ENCODE data around the gene CARD6.
"Not testable (repeated sequence)": the region's sequence is repeated elsewhere in the genome, so short reads cannot be mapped to it uniquely, and the experiment has no call there.

CARD6 gene, protein sequence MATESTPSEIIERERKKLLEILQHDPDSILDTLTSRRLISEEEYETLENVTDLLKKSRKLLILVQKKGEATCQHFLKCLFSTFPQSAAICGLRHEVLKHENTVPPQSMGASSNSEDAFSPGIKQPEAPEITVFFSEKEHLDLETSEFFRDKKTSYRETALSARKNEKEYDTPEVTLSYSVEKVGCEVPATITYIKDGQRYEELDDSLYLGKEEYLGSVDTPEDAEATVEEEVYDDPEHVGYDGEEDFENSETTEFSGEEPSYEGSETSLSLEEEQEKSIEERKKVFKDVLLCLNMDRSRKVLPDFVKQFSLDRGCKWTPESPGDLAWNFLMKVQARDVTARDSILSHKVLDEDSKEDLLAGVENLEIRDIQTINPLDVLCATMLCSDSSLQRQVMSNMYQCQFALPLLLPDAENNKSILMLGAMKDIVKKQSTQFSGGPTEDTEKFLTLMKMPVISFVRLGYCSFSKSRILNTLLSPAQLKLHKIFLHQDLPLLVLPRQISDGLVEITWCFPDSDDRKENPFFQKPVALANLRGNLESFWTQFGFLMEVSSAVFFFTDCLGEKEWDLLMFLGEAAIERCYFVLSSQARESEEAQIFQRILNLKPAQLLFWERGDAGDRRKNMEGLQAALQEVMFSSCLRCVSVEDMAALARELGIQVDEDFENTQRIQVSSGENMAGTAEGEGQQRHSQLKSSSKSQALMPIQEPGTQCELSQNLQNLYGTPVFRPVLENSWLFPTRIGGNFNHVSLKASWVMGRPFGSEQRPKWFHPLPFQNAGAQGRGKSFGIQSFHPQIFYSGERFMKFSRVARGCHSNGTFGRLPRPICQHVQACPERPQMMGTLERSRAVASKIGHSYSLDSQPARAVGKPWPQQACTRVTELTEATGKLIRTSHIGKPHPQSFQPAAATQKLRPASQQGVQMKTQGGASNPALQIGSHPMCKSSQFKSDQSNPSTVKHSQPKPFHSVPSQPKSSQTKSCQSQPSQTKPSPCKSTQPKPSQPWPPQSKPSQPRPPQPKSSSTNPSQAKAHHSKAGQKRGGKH

DNA sequence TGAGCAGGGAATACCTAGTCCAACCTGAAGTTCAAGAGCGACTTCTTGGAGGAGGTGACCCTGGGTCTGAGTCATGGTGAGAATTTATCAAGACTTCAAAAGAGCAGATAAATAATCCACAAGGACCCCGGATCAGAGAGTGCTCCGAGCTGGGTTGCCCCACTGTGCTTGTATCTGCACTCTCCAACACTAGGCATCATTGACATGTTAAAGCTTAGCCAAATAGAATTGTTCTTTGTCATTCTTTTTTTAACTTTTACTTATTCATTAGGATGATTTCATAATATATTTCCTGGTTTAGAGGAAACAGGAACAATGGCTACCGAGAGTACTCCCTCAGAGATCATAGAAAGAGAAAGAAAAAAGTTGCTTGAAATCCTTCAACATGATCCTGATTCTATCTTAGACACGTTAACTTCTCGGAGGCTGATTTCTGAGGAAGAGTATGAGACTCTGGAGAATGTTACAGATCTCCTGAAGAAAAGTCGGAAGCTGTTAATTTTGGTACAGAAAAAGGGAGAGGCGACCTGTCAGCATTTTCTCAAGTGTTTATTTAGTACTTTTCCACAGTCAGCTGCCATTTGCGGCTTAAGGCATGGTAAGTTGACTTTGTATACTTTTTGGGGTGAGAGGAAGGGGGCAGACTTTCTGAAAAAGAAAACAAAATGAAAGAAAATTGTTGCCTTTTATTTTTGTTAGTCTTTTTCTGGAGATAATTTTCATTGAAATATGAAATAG, at the start of gene CARD6:
TSS of gene CARD6 (plus strand) at position 300 of the 738 bp plus-strand sequence. CDS start at position 316, 16 bp downstream.
- peak within 1 kb of the TSS; percentile 26 for H3K4me3 ChIP-seq (ENCODE audit: control insufficient read depth, low read depth, low read length)
- DNase-seq (ENCODE audit: low read depth), result no peak
- TF ChIP-seq, protein P1, sequence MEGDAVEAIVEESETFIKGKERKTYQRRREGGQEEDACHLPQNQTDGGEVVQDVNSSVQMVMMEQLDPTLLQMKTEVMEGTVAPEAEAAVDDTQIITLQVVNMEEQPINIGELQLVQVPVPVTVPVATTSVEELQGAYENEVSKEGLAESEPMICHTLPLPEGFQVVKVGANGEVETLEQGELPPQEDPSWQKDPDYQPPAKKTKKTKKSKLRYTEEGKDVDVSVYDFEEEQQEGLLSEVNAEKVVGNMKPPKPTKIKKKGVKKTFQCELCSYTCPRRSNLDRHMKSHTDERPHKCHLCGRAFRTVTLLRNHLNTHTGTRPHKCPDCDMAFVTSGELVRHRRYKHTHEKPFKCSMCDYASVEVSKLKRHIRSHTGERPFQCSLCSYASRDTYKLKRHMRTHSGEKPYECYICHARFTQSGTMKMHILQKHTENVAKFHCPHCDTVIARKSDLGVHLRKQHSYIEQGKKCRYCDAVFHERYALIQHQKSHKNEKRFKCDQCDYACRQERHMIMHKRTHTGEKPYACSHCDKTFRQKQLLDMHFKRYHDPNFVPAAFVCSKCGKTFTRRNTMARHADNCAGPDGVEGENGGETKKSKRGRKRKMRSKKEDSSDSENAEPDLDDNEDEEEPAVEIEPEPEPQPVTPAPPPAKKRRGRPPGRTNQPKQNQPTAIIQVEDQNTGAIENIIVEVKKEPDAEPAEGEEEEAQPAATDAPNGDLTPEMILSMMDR (IDR thresholded peaks at IDR 0.05; ENCODE audit: control insufficient read depth, insufficient read depth, low read depth, low read length, missing control alignments), result no peak

DNA sequence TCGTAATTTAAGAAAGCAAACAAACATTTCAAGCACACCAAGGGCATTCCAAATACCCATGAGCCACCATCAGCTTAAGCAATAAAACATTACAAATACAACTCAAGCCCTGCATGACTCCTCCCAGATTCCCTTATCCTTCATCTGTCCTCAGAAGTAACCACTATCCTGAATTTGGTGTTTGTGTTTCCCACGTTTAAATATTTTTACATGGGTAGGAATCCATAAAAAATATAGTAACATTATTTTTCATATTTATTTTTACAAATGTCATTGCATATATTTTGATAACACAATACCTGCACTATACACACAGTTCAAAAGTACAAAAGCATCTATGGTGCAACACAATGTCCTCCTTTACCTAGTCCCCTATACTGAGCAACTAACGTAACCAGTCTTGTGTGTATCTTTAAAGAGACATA, 49.4 kb upstream of the CARD6 start:
- no peak overlapping the region for H3K4me3 ChIP-seq (ENCODE audit: control insufficient read depth, low read depth, low read length)
- TF ChIP-seq, protein P1 (IDR thresholded peaks at IDR 0.05; ENCODE audit: control insufficient read depth, insufficient read depth, low read depth, low read length, missing control alignments), result no peak
- no peak for DNase-seq (ENCODE audit: low read depth)

DNA sequence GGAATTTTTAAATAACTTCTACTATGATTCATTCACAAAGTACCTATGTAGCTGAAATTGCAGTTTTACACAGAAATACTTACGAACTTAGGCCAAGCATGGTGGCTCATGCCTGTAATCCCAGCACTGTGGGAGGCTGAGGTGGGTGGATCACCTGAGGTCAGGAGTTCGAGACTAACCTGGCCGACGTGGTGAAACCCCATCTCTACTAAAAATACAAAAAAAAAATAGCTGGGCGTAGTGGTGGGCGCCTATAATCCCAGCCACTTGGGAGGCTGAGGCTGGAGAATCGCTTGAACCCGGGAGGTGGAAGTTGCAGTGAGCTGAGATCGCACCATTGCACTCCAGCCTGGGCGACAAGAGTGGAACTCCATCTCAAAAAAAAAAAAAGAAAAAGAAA, 48.5 kb upstream of the CARD6 start:
- H3K4me3 ChIP-seq (ENCODE audit: control insufficient read depth, low read depth, low read length); DNase-seq (ENCODE audit: low read depth): not testable (repeated sequence)

DNA sequence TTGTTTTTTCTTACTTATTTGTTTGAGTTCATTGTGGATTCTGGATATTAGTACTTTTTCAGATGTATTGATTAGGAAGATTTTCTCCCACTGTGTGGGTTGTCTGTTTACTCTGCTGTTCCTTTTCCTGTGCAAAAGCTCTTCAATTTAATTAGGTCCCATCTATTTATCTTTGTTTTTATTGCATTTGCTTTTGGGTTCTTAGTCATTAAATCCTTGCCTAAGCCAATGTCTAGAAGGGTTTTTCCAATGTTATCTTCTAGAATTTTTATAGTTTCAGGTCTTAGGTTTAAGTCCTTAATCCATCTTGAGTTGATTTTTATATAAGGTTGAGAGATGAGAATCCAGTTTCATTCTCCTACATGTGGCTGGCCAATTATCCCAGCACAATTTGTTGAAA, 46.8 kb upstream of the CARD6 start:
- DNase-seq (ENCODE audit: low read depth); H3K4me3 ChIP-seq (ENCODE audit: control insufficient read depth, low read depth, low read length): not testable (repeated sequence)

DNA sequence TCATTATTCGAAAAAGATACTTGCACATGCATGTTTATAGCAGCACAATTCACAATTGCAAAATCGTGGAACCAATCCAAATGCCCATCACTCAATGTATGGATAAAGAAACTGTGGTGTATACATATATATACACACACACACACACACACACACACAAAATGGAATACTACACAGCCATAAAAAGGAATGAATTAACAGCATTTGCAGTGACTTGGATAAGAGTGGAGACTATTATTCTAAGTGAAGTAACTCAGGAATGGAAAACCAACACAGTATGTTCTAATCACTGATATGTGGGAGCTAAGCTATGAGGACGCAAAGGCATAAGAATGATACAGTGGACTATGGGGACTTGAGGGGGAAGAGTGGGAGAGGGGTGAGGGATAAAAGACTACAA, 46.3 kb upstream of the CARD6 start:
- not testable (repeated sequence) for DNase-seq (ENCODE audit: low read depth); H3K4me3 ChIP-seq (ENCODE audit: control insufficient read depth, low read depth, low read length)

DNA sequence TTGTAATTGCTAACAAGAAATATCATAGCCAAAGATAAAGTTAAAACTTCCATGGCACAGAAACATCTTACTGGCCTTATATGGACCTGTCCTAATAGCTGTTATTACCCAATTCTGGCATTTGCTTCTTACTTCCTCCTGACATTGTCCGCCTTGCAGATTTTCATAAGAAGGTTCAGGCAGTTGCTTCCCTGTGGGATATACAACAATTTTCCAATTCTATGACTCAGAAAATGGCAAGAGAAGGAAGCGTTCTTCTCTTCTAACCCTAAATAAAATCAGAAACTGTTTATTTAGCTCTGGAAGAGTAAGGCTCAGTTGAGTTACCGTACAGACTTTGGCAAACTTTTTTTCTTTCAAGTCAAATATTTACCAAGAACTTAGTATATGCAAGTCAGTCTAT, 44.7 kb upstream of the CARD6 start:
- TF ChIP-seq, protein P1 (IDR thresholded peaks at IDR 0.05; ENCODE audit: control insufficient read depth, insufficient read depth, low read depth, low read length, missing control alignments), result no peak
- peak overlapping the region; percentile 95; the same call in 1 of the 2 replicates for H3K4me3 ChIP-seq (ENCODE audit: control insufficient read depth, low read depth, low read length)
- DNase-seq (ENCODE audit: low read depth), result no peak

DNA sequence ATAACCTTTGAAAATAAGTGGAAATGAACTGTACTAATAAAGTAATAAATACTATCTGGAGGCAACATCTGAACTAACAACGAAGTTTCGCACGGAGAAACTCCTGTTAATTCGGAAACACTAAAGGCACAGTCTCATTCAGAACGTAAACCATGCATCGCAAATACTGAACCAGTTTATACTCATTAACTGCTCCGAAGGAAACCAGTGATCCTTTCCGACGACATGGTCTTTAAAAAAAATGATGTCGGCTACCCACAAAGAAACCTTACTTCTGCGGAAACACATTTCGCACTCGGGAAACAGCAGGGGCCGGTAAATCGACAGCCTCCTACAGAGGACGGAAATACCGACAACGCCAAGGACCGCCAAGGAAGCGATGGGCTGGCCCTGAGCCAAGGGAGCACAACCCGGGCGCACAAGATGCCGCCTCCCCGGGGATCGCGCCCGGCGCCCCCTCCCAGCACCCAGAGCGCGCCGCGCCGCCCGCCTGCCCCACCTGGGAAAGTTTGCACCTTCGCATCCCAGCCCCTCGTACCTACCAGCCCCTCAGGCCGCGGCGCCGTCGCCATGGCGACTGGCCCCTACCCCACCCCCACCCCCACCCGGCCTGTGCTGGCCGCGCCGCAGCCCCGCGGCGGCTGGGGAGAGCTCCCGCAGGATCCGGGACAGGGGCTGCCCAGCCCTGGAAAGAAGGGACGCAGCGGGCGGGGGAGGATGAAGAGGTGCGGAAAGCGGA, 43.7 kb upstream of the CARD6 start:
- peak overlapping the region; percentile 95 for H3K4me3 ChIP-seq (ENCODE audit: control insufficient read depth, low read depth, low read length)
- no peak for DNase-seq (ENCODE audit: low read depth)
- TF ChIP-seq, protein P1 (IDR thresholded peaks at IDR 0.05; ENCODE audit: control insufficient read depth, insufficient read depth, low read depth, low read length, missing control alignments), result no peak

All from AG09309 (cell line).